HG03342 (cell line): Measurements from ENCODE around the gene PTGFRN.
"Not testable (repeated sequence)": the region's sequence is repeated elsewhere in the genome, so short reads cannot be mapped to it uniquely, and the experiment has no call there.

Experiments
- ATAC-seq: cut with Tn5 transposase; IDR thresholded peaks from one replicate; pipeline ENCODE4 v1.9.1; 2021; ENCODE audit warnings: mild to moderate bottlenecking, moderate library complexity; ENCODE audit not compliant: unreplicated experiment

PTGFRN gene

GRCh38 chr1:116909512-116910378 is at the start of gene PTGFRN:
PTGFRN (plus strand) TSS chr1:116909916; CDS start chr1:116910204, 288 bp downstream.
- no peak for ATAC-seq

DNA sequence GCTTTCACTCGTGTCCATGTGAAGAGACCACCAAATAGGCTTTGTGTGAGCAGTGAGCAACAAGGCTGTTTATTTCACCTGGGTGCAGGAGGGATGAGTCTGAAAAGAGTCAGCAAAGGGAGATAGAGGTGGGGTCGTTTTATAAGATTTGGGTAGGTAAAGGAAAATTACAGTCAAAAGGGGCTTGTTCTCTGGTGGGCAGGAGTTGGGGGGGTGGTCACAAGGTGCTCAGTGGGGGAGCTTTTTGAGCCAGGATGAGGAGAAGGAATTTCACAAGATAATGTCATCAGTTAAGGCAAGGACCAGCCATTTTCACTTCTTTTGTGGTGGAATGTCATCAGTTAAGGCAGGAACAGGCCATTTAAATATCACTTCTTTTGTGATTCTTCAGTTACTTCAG is 49.5 kb upstream of the PTGFRN start:
- ATAC-seq = not testable (repeated sequence)

DNA sequence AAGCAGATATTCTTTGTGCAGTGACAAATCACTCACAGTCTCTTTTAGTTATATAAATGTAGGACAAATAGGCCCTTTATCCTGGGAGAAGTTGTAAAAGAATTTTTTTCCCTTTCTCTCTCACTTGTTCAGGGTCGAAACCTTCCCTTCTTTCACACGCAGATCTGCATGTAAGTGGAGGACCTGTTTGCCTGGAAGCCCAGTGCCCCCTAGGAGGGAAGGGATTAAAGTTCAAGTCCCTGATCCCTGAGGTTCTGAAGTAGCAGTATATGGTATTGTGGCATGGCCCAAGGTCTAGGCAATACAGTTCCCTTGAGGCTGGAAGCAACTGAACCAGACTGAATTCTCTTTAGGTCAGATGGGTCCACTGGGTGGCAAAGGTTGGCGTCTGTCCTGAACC is 48.6 kb upstream of the PTGFRN start:
- ATAC-seq = no peak

- not testable (repeated sequence) for ATAC-seq
Measured at GRCh38 chr1:116863031-116863430, 46.7 kb upstream of the PTGFRN start.

GRCh38 chr1:116866478-116866877 is 43.2 kb upstream of the PTGFRN start:
- ATAC-seq = not testable (repeated sequence)

DNA sequence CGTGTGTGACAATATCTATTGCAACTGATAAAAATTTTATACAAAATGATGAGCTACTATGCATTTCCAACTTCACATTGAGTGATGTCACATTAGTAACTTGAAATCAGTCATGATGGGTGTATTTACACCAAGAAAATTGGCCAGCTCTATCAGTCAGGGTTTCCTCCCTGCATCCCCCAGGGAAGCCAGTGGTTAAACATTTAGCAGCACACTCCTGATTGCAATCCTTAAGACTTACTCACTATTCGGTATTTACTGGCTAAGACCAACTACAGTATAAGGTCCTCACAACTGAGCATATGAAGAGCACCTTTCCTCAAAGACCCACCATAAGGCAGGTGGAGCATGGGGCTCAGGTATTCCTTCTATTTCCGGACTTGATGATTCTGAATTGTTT is 41.3 kb upstream of the PTGFRN start:
- no peak for ATAC-seq

- ATAC-seq = no peak
Measured at GRCh38 chr1:116869611-116870010, 40.1 kb upstream of the PTGFRN start.

- no peak for ATAC-seq
Measured at GRCh38 chr1:116870300-116870699, 39.4 kb upstream of the PTGFRN start.

DNA sequence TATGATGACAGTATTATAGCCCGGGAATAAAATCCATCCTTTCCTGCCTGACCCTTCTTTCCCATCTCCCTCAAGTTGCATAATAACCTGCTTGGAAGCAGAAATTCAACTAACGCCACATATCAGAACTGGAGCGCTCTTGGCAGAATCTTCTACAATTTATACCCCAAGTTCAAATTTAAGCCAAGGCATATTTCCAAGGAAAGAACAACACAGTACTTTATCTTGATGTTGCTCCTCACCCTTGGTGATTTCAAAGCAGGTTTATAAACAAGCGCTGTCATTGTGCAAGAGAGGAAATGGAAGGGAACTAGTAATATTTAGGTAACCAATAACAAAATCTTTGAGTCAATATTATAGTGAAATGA is 38.0 kb upstream of the PTGFRN start:
- ATAC-seq = no peak

GRCh38 chr1:116873680-116874271 is 35.9 kb upstream of the PTGFRN start:
- no peak for ATAC-seq

DNA sequence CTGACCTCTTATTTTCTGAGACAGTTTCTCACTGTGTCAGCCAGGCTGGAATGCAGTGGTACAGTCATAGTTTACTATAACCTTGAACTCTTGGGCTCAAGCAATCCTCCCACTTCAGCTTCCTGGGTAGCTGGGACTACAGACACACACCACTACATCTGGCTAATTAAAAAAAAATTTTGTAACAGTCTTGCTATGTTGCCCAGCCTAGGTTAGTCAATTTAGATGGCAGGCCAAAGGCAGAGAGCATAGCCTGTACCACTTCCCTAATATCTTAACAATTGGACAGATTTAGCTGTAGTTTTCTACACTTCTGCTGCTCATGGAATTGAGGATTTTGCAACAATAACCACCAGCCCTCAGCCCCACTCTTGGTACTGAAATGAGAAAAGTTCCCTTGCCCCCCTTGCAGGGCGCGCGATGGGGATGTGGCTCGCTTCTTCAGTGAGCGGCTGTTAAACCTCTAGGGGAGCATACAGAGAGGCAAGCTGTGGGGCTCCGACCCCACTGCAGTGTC is 34.9 kb upstream of the PTGFRN start:
- ATAC-seq = no peak

GRCh38 chr1:116875391-116875790 is 34.3 kb upstream of the PTGFRN start:
- no peak for ATAC-seq

GRCh38 chr1:116875946-116876345 is 33.8 kb upstream of the PTGFRN start:
- ATAC-seq = not testable (repeated sequence)

DNA sequence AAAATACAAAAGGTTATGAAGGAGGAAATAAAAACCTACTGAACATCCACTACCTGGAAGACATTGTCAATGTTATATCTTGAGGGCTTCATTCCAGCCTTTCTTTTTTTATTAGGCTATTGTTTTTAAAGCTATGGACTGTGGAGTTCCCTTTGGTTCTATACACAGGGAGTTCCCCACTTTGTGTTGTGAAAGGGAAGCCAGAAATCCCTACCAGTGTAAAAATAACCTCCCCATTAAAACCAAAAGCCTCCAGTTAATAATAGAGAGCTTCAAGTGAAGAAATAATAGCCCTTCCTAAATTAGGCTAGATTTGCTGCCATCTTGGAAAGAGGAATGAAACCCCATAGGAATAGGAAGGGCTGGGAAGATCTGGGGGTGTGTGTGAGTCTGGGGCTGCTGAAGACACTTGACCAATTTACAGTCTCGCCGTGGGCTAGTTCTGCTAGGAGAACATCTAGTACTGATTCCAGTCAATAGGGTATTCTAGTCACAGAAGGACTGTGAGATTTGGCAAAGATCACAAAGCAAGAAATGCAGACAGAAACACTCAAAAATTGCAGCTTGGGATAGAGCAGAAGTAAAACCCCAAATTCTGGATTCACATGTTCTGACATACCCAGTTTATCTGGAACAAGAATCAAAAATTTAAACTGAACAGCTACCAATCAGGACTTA is 32.4 kb upstream of the PTGFRN start:
- ATAC-seq = no peak

- ATAC-seq = no peak
Measured at GRCh38 chr1:116878804-116879477, 30.8 kb upstream of the PTGFRN start.

DNA sequence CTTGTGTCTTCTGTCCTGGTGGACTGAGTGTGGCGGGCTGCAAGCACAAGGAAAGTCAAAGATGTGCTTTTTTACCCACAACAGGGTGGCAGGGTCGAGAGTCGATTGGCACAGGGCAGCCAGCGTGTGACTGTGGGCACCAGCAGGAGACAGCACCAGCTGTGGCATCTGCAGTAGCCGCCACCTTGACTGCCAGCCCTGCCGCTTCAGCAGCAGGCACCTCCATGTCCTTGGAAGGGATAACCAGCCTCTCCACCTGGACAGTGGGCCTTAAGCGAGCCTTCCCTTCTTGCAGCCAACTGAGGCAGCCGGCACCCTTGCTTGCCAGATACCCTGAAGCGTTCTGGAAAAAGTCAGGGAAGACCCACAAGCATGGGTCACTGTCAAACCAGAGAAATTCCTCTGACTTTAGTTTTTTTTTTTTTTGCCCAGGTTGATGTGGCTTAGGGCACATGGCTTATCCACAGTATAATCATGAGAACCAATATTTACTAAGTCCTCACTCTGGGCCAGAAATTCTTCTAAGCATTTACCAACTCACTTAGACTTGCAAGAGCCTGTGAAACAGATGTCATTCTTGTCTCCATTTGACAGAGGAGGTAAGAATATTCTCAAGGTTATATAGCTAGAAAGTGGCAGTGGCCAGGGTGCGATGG is 30.1 kb upstream of the PTGFRN start:
- no peak for ATAC-seq

- ATAC-seq = no peak
Measured at GRCh38 chr1:116880917-116881316, 28.8 kb upstream of the PTGFRN start.

DNA sequence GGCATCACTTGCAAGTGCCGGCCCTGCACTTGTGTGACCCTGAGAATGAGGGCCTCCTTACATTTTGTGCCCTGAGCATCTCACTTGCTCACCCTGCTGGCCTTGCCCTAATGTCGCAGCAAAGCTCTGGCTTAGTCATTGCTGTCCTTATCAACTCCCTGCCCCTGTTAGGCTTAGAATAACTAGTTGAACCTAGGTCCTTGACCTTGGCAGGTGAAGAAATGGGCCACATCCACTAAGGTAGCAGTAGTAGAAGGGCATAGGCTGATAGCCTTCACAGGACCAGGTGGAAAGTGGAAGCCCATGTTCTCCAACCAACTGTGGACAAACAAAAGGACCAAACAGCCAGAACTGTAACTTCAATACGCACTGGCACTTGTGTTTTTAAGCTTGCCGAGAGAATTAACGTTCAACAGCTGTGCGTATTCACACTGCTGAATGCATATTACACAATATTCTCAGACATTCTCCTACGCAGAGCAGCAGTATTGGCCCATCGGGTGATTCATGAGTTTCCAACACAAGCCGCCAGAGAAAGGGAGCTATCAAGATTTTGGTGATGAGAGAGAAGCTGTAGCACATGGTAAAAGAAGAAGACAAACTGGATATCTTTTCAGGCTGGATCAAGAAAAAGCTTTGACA is 27.7 kb upstream of the PTGFRN start:
- ATAC-seq = no peak

DNA sequence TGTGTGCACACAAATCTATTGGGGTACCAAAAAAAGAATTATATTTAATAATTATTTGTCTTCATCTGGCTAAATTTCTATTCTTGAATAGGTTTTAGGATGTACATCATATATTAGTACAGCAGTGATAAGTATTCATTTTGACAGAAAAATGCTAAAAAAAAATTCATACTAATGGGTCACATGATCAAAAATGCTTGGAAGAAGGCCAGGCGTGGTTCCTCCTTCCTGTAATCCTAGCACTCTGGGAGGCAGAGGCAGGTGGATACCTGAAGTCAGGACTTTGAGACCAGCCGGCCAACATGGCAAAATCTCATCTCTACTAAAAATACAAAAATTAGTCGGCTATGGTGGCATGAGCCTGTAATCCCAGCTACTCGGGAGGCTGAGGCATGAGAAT is 26.9 kb upstream of the PTGFRN start:
- no peak for ATAC-seq

GRCh38 chr1:116886291-116886878 is 23.3 kb upstream of the PTGFRN start:
- no peak for ATAC-seq
